ENCODE measurements around the gene JARID2. TPM values are rescaled to one million over a fixed set of nuclear protein-coding genes. Genes with fewer than 3 reads are reported as not detected.

Gene JARID2
- total and polyA plus RNA-seq, 3 experiments from 2014 or later: 12.0 to 25.5 (median 25.0) TPM

DNA sequence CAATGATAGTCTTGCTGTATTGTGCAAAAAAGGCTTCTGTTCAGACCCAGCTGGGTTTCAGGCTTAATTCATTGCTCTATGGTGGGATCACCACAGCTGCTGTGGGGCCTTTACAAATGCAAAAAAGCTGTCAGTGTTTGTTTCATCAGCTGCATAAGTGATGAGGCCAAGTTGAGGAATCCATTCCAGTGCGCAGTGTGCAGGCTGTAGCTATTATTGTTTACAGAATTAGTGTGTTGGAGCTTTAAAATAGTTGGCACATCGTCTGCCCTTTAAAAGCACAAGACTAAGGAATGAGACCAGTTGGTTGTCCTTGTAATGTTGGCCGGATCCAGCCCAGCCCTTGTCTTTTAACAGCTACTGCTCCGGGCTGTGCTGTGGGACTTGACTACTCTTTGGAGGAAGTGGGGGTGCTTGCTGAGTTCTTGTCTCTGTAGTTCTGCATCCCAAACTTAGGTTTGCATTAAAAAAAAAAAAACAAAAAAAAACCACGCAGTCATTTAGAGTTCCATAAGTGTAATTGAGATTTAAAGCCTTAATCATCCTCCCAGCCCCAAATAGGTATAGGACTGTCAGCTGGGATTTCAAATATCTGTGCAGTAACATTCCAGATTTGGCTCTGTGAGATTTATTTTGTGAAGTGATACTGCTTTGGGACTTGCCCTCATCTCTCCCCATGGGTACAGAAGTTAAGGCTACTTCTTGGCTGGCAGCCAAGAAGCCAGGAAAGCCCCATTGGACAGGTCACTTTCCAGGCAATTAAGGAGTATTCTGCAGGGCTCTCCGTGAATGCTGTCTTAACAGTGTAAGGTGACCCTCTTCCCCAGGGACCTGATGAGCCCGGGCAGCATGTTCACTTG lies 19.3 kb downstream of the JARID2 start:
- Histone ChIP-seq H3K27me3 (ENCODE audit: insufficient read depth, low read length, poor library complexity, severe bottlenecking) (no peaks in the 10 kb centered on the region), H3K4me1 (ENCODE audit: insufficient read depth, low read length) (peaks cover 61% of the 10 kb centered on the region), H3K4me3 (ENCODE audit: low read length) (peak overlapping the region; percentile 17), H3K9me3 (ENCODE audit: low read length) (no peaks in the 10 kb centered on the region), H3K36me3 (ENCODE audit: insufficient read depth, low read length) (no peaks in the 10 kb centered on the region), H3K27ac (ENCODE audit: low read depth, low read length) (no peak overlapping the region)
- CTCF ChIA-PET: interaction anchor here (0.9 to 1.5 kb wide), 3 partner anchors 40 to 177 kb away, joined by 3 read pairs; no protein-coding TSS in a partner anchor
- Mint-ChIP-seq H3K27ac (peak overlapping the region in 3 of 8 donors; percentile 35 to 57 (median 38)), H3K36me3 (peaks cover 0 to 2% (median 0%) of the 10 kb centered on the region in 3 donors), H3K9me3 (no peaks in the 10 kb centered on the region), H3K27me3 (no peaks in the 10 kb centered on the region), H3K4me3 (peak overlapping the region in 4 of 7 donors; percentile 20 to 47 (median 43)), H3K4me1 (peaks cover 79 to 93% (median 89%) of the 10 kb centered on the region in 3 donors)
- no peak for DNase-seq
- POLR2A ChIA-PET: interaction anchor here (1.7 kb wide), 1 partner anchor 16 kb away, joined by 4 read pairs; no protein-coding TSS in a partner anchor

DNA sequence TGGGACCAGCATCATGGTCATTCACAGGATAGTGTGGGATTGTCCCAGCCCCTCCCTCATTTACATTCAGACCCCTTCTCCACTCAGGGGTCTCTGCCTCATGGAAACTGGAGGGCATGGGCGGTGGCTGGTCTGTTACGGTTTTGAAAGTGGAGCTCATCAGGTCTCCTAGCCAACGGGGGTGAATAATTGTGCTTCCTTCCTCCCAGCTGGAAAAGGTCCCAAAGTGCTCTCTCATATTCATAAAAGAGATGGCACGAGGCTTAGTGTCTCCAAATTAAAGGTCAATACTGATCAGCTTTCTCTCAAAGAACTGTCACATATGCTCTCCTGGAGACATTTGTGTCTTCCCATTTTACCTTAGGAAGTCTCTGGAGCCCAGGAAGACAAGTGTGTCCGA lies 19.9 kb downstream of the JARID2 start:
- peaks cover 72 to 92% (median 87%) of the 10 kb centered on the region in 3 donors for H3K4me1 Mint-ChIP-seq
- Histone ChIP-seq H3K4me1 (ENCODE audit: insufficient read depth, low read length) (peaks cover 61% of the 10 kb centered on the region), H3K9me3 (ENCODE audit: low read length) (no peaks in the 10 kb centered on the region), H3K36me3 (ENCODE audit: insufficient read depth, low read length) (no peaks in the 10 kb centered on the region), H3K4me3 (ENCODE audit: low read length) (no peak overlapping the region), H3K27ac (ENCODE audit: low read depth, low read length) (peak overlapping the region; percentile 45), H3K27me3 (ENCODE audit: insufficient read depth, low read length, poor library complexity, severe bottlenecking) (no peaks in the 10 kb centered on the region)
- H3K36me3 Mint-ChIP-seq: peaks cover 0 to 2% (median 0%) of the 10 kb centered on the region in 3 donors
- ChIA-PET CTCF (interaction anchor here (1.1 kb wide), 1 partner anchor 39 kb away, joined by 3 read pairs; no protein-coding TSS in a partner anchor), POLR2A (interaction anchor here (1.7 kb wide), 1 partner anchor 17 kb away, joined by 4 read pairs; no protein-coding TSS in a partner anchor)
- H3K4me3 Mint-ChIP-seq: peak overlapping the region in 1 of 7 donors; percentile 18
- DNase-seq: no peak
- no peaks in the 10 kb centered on the region for H3K9me3 Mint-ChIP-seq
- H3K27ac Mint-ChIP-seq: peak overlapping the region in 3 of 8 donors; percentile 5 to 57 (median 33)
- no peaks in the 10 kb centered on the region for H3K27me3 Mint-ChIP-seq

DNA sequence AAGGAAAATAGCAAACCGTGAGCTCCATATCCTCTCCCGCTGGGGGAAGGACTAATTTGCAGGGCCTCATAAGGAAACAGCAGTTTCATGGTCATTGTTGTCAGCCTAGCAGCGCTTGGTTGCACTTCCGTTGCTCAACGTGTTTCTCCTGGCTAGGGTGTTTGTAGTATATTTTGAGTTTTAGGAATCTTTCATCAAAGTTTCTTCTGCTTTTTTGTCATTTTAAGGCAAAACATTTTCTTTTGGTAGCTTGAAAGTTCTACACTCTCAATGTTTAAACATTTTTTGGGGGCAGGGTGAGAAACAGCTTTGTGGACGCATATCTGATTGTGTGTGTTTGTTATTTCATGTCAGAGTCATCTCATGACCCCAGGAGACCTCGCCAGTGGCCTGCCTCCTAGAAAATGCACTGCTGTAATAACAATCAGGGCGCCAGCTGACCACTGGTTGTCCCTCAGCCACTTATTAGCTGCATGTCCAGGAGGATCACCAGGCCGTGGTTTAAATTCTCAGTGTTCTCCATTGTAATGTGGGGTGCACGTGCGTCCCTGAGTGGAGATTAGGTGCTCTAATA lies 20.6 kb downstream of the JARID2 start:
- POLR2A ChIA-PET: interaction anchor here (0.6 to 1.7 kb wide), 2 partner anchors 17 to 178 kb away, joined by 4 read pairs; no protein-coding TSS in a partner anchor
- Histone ChIP-seq H3K36me3 (ENCODE audit: insufficient read depth, low read length) (no peaks in the 10 kb centered on the region), H3K27me3 (ENCODE audit: insufficient read depth, low read length, poor library complexity, severe bottlenecking) (no peaks in the 10 kb centered on the region), H3K4me1 (ENCODE audit: insufficient read depth, low read length) (peaks cover 61% of the 10 kb centered on the region), H3K27ac (ENCODE audit: low read depth, low read length) (peak overlapping the region; percentile 45), H3K4me3 (ENCODE audit: low read length) (no peak overlapping the region), H3K9me3 (ENCODE audit: low read length) (no peaks in the 10 kb centered on the region)
- CTCF ChIA-PET: interaction anchor here (1.1 kb wide), 1 partner anchor 39 kb away, joined by 3 read pairs; no protein-coding TSS in a partner anchor
- Mint-ChIP-seq H3K4me3 (peak overlapping the region in 2 of 7 donors; percentile 17 to 18), H3K27me3 (no peaks in the 10 kb centered on the region), H3K4me1 (peaks cover 74 to 92% (median 88%) of the 10 kb centered on the region in 3 donors), H3K9me3 (no peaks in the 10 kb centered on the region), H3K36me3 (peaks cover 0 to 2% (median 0%) of the 10 kb centered on the region in 3 donors), H3K27ac (peak overlapping the region in 3 of 8 donors; percentile 3 to 83 (median 50))
- DNase-seq: no peak

DNA sequence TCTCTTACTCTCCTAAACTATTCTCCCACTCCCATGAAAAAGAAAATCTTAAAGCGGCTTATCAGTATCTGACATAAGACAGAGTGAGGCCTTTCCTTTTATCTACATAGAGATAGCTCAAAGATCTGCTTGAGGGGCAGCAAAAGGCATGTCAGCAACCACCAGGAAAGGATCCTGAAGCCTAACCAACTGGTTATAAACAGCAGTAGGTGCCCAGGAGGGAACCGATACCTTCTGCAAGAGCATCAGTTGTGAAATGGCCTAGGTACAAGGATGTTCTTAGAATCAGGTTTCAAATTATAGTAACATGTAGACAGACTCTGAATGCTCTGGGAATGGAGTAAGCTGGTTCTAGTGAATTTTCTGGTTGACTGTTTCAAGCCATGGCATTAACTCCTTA lies 21.4 kb downstream of the JARID2 start:
- H3K27ac ChIP-seq (ENCODE audit: low read depth, low read length): no peak overlapping the region
- H3K27me3 ChIP-seq (ENCODE audit: insufficient read depth, low read length, poor library complexity, severe bottlenecking): no peaks in the 10 kb centered on the region
- Mint-ChIP-seq H3K27me3 (no peaks in the 10 kb centered on the region), H3K4me3 (no peak overlapping the region), H3K27ac (peak overlapping the region in 2 of 8 donors; percentile 54 to 68), H3K9me3 (no peaks in the 10 kb centered on the region), H3K4me1 (peaks cover 78 to 93% (median 90%) of the 10 kb centered on the region in 3 donors), H3K36me3 (peaks cover 0 to 2% (median 0%) of the 10 kb centered on the region in 3 donors)
- ChIA-PET POLR2A (interaction anchor here (0.6 to 1.7 kb wide), 2 partner anchors 18 to 178 kb away, joined by 4 read pairs; no protein-coding TSS in a partner anchor), CTCF (no interaction called here)
- H3K4me3 ChIP-seq (ENCODE audit: low read length): no peak overlapping the region
- peaks cover 61% of the 10 kb centered on the region for H3K4me1 ChIP-seq (ENCODE audit: insufficient read depth, low read length)
- no peaks in the 10 kb centered on the region for H3K36me3 ChIP-seq (ENCODE audit: insufficient read depth, low read length)
- no peaks in the 10 kb centered on the region for H3K9me3 ChIP-seq (ENCODE audit: low read length)
- no peak for DNase-seq

DNA sequence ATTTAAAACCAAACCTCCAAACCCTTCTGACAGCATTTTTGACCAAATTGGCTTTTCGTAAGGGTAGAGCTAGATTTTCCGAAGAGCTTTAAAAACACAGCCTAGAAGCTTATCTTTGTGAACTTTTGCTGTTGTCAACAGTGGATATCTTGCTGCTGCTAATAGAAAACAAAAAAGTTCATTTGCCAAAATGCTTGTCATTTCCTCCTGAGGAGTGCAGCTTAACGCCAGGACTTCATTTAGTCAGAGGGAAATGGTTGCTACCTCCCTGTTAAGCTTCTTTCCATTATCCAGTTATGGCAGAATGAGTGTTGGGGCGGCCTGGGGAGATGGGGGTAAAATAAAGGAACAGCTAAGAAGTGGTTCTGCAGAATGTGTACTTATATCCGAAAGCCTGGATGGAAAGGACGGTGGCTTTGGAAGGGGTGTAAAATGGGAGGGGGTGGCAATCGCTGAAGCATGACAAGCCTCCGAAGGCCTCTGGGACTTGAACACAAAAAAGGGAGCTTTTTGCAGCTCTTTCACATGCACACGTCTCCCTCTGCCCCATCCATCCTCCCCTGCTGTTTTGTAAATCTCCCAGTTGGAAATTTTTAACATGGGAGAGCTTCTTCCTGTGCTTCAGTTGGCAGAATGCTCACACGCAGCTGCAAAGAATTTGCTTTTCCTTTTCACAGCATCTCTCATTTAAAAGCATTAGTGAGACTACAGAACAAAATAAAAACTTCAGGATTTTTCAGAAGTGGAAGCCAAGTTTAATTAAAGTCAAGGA lies 22.5 kb downstream of the JARID2 start:
- Mint-ChIP-seq H3K4me3 (no peak overlapping the region), H3K4me1 (peaks cover 77 to 93% (median 89%) of the 10 kb centered on the region in 3 donors), H3K27me3 (no peaks in the 10 kb centered on the region), H3K27ac (peak overlapping the region in 1 of 8 donors; percentile 30), H3K36me3 (peaks cover 0 to 2% (median 0%) of the 10 kb centered on the region in 3 donors), H3K9me3 (no peaks in the 10 kb centered on the region)
- H3K4me3 ChIP-seq (ENCODE audit: low read length): no peak overlapping the region
- DNase-seq: no peak
- CTCF ChIA-PET: no interaction called here
- no peaks in the 10 kb centered on the region for H3K9me3 ChIP-seq (ENCODE audit: low read length)
- peaks cover 52% of the 10 kb centered on the region for H3K4me1 ChIP-seq (ENCODE audit: insufficient read depth, low read length)
- H3K36me3 ChIP-seq (ENCODE audit: insufficient read depth, low read length): no peaks in the 10 kb centered on the region
- POLR2A ChIA-PET: no interaction called here
- H3K27ac ChIP-seq (ENCODE audit: low read depth, low read length): no peak overlapping the region
- no peaks in the 10 kb centered on the region for H3K27me3 ChIP-seq (ENCODE audit: insufficient read depth, low read length, poor library complexity, severe bottlenecking)

DNA sequence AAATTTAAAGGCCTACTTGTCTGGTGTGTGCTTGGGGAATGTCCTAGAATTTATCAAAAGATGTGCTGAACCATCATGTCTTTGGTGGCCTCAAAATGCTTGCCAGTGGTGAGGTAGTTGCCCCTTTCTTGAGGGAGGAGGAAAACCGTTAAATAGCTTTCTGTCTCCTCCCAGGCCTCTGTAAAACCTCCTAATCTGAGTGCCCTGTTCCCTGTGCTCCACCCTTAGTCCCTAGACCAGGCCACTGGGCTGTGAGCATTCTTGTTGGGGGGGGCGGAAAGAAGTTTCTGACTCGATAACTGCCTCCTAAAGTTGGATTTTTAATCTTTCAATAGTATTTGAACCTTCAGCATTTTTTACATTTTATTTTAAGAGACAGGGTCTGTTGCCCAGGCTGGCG lies 23.1 kb downstream of the JARID2 start:
- Mint-ChIP-seq H3K4me1 (peaks cover 72 to 91% (median 84%) of the 10 kb centered on the region in 3 donors), H3K27me3 (no peaks in the 10 kb centered on the region), H3K27ac (no peak overlapping the region), H3K36me3 (peaks cover 0 to under 1% (median 0%) of the 10 kb centered on the region in 3 donors), H3K4me3 (no peak overlapping the region), H3K9me3 (no peaks in the 10 kb centered on the region)
- CTCF ChIA-PET: no interaction called here
- Histone ChIP-seq H3K4me1 (ENCODE audit: insufficient read depth, low read length) (peaks cover 49% of the 10 kb centered on the region), H3K9me3 (ENCODE audit: low read length) (no peaks in the 10 kb centered on the region), H3K27ac (ENCODE audit: low read depth, low read length) (no peak overlapping the region), H3K27me3 (ENCODE audit: insufficient read depth, low read length, poor library complexity, severe bottlenecking) (no peaks in the 10 kb centered on the region), H3K36me3 (ENCODE audit: insufficient read depth, low read length) (no peaks in the 10 kb centered on the region), H3K4me3 (ENCODE audit: low read length) (no peak overlapping the region)
- POLR2A ChIA-PET: no interaction called here
- DNase-seq: no peak

DNA sequence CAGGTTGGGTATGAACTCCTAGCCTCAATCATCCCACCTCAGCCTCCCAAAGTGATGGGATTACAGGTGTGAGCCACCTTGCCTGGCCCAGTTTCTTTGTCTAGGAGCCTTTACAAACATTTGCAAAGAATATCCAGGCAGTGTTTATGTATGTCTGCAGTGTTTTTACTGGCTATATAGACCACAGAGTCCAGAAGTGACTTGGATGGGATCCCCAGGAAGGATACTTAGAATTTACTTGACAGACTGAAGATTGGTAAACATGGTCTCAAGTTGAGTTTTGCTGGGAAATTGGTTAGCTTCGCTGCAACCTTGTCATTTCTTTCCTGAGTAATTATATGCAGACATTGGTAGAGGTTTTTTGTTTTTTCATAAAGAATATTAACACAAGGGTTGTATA lies 23.8 kb downstream of the JARID2 start:
- Mint-ChIP-seq H3K4me3 (no peak overlapping the region), H3K36me3 (peaks cover 0 to 5% (median 0%) of the 10 kb centered on the region in 3 donors), H3K27ac (peak overlapping the region in 3 of 8 donors; percentile 12 to 47 (median 30)), H3K9me3 (no peaks in the 10 kb centered on the region), H3K4me1 (peaks cover 72 to 90% (median 84%) of the 10 kb centered on the region in 3 donors), H3K27me3 (no peaks in the 10 kb centered on the region)
- Histone ChIP-seq H3K27me3 (ENCODE audit: insufficient read depth, low read length, poor library complexity, severe bottlenecking) (no peaks in the 10 kb centered on the region), H3K4me1 (ENCODE audit: insufficient read depth, low read length) (peaks cover 42% of the 10 kb centered on the region), H3K9me3 (ENCODE audit: low read length) (no peaks in the 10 kb centered on the region), H3K27ac (ENCODE audit: low read depth, low read length) (no peak overlapping the region), H3K4me3 (ENCODE audit: low read length) (no peak overlapping the region), H3K36me3 (ENCODE audit: insufficient read depth, low read length) (no peaks in the 10 kb centered on the region)
- ChIA-PET CTCF (no interaction called here), POLR2A (no interaction called here)
- no peak for DNase-seq
